SK-N-SH (cell line): ENCODE data around the gene TRAPPC3. TPM values are rescaled to one million over a fixed set of nuclear protein-coding genes. Genes with fewer than 3 reads are reported as not detected.

Experiments used
- CTCF ChIA-PET: fragments of 300-600, 350-600 bp; formaldehyde crosslinking; extraction: SDS; loops from one replicate; lab custom pipeline; 2021; lab: Yijun Ruan, JAX
- POLR2A ChIA-PET: fragments of 350-600 bp; sonication (Branson Sonifier 250); formaldehyde crosslinking; extraction: SDS; loops from one replicate; lab custom pipeline; 2020; ENCODE audit warnings: antibody characterized with exemption, inconsistent platforms; lab: Yijun Ruan, JAX
- DNase-seq: peaks from one replicate; pipeline ENCODE4 v3.0.0; 2012
- H2AFZ ChIP-seq: fragments of 200-600 bp; sonication (generic); 2 replicates; pipeline ENCODE4 v1.8.1; 2016; ENCODE audit warnings: antibody characterized with exemption, mild to moderate bottlenecking, low read depth
- H3F3A ChIP-seq: fragments of 200-600 bp; sonication (generic); replicated peaks from 2 replicates; pipeline ENCODE3; 2016; ENCODE audit warnings: antibody characterized with exemption, mild to moderate bottlenecking; ENCODE audit not compliant: insufficient read depth
- H3K27ac ChIP-seq, 2 experiments: fragments of 200-500 bp in 1 of 2; fragments of 200-600 bp in 1 of 2; sonication (Bioruptor generic) in 1 of 2; sonication (generic), shearing (Covaris generic) in 1 of 2; 2 replicates each; pipeline versions ENCODE4 v1.5.1 to v1.6.1; 2014 to 2016; ENCODE audit warnings: low read depth in 2 of 2, inconsistent platforms in 1 of 2, low read length in 1 of 2, mild to moderate bottlenecking in 1 of 2, mixed read lengths in 1 of 2
- H3K27me3 ChIP-seq: fragments of 200-600 bp; sonication (generic), shearing (Covaris generic); 2 replicates; pipeline ENCODE4 v1.6.1; 2016; ENCODE audit warnings: mixed run types; ENCODE audit not compliant: insufficient read depth
- H3K36me3 ChIP-seq, 2 experiments: fragments of 200-500 bp in 1 of 2; fragments of 200-600 bp in 1 of 2; sonication (Bioruptor generic) in 1 of 2; sonication (generic) in 1 of 2; replicated peaks in 1 of 2; 2 replicates each; pipeline versions ENCODE3 to v1.5.1; 2014 to 2016; ENCODE audit warnings: low read length in 1 of 2, mild to moderate bottlenecking in 1 of 2; ENCODE audit not compliant: insufficient read depth in 2 of 2, control insufficient read depth in 1 of 2
- H3K4me1 ChIP-seq, 2 experiments: fragments of 200-500 bp in 1 of 2; fragments of 200-600 bp in 1 of 2; sonication (Bioruptor generic) in 1 of 2; sonication (generic), shearing (Covaris generic) in 1 of 2; 2 replicates each; pipeline versions ENCODE4 v1.5.1 to v1.6.1; 2014 to 2016; ENCODE audit warnings: low read depth in 1 of 2, low read length in 1 of 2, mixed run types in 1 of 2; ENCODE audit not compliant: insufficient read depth in 2 of 2, control insufficient read depth in 1 of 2
- H3K4me2 ChIP-seq: fragments of 200-600 bp; sonication (generic), shearing (Covaris generic); 2 replicates; pipeline ENCODE4 v1.6.1; 2017; ENCODE audit warnings: mixed run types
- H3K4me3 ChIP-seq, 2 experiments: fragments of 200-500 bp in 1 of 2; fragments of 200-600 bp in 1 of 2; sonication (Bioruptor generic) in 1 of 2; sonication (generic), shearing (Covaris generic) in 1 of 2; 2 replicates each; pipeline versions ENCODE4 v1.5.1 to v1.8.1; 2014 to 2016; ENCODE audit warnings: low read depth in 2 of 2, inconsistent platforms in 1 of 2, low read length in 1 of 2, mild to moderate bottlenecking in 1 of 2, mixed read lengths in 1 of 2, moderate library complexity in 1 of 2
- H3K79me2 ChIP-seq: fragments of 200-600 bp; sonication (generic); 2 replicates; pipeline ENCODE4 v1.8.1; 2017; ENCODE audit warnings: mild to moderate bottlenecking; ENCODE audit not compliant: insufficient read depth
- H3K9ac ChIP-seq: fragments of 200-600 bp; sonication (generic); 2 replicates; pipeline ENCODE4 v1.6.1; 2017; ENCODE audit warnings: mixed run types
- H3K9me2 ChIP-seq: fragments of 200-600 bp; sonication (generic); 2 replicates; pipeline ENCODE4 v1.6.1; 2017; ENCODE audit warnings: mixed run types
- H3K9me3 ChIP-seq: fragments of 200-600 bp; sonication (generic); 2 replicates; pipeline ENCODE4 v1.6.1; 2017; ENCODE audit warnings: mixed run types, mild to moderate bottlenecking, moderate library complexity
- H4K20me1 ChIP-seq: fragments of 200-600 bp; sonication (generic); 2 replicates; pipeline ENCODE4 v1.6.1; 2017; ENCODE audit warnings: mild to moderate bottlenecking, mixed run types; ENCODE audit not compliant: insufficient read depth
- ELF1 ChIP-seq: IDR thresholded peaks from 2 replicates; pipeline ENCODE4 v1.4.0; 2012
- FOSL2 ChIP-seq: IDR thresholded peaks from 2 replicates; pipeline ENCODE4 v1.4.0; 2012; ENCODE audit warnings: low read depth, mild to moderate bottlenecking, moderate library complexity, borderline replicate concordance
- FOXJ3 ChIP-seq: sonication (generic); formaldehyde crosslinking; IDR thresholded peaks from 2 replicates; pipeline ENCODE4 v1.5.1; 2020; ENCODE audit warnings: mild to moderate bottlenecking, missing genetic modification reagents
- JUND ChIP-seq: IDR thresholded peaks from 2 replicates; pipeline ENCODE4 v1.4.0; 2012
- MEF2A ChIP-seq: IDR thresholded peaks from 2 replicates; pipeline ENCODE4 v1.4.0; 2012; ENCODE audit warnings: low read depth, borderline replicate concordance
- MXI1 ChIP-seq: IDR thresholded peaks from 2 replicates; pipeline ENCODE4 v1.6.1; 2012; ENCODE audit warnings: mild to moderate bottlenecking, low read depth, low read length, improper control_type of control experiment
- NFIC ChIP-seq: IDR thresholded peaks from 2 replicates; pipeline ENCODE4 v1.4.0; 2012; ENCODE audit warnings: borderline replicate concordance
- NRF1 ChIP-seq: IDR thresholded peaks from 2 replicates; pipeline ENCODE4 v1.6.1; 2012; ENCODE audit warnings: low read depth, mild to moderate bottlenecking, low read length
- POLR2AphosphoS5 ChIP-seq: IDR thresholded peaks from 2 replicates; pipeline ENCODE4 v1.6.1; 2012; ENCODE audit warnings: low read depth, low read length
- RAD21 ChIP-seq: IDR thresholded peaks from 2 replicates; pipeline ENCODE4 v1.6.1; 2012; ENCODE audit warnings: mild to moderate bottlenecking, low read length
- RFX5 ChIP-seq: IDR thresholded peaks from 2 replicates; pipeline ENCODE4 v1.6.1; 2012; ENCODE audit warnings: mild to moderate bottlenecking, improper control_type of control experiment, low read length
- RXRA ChIP-seq: IDR thresholded peaks from 2 replicates; pipeline ENCODE4 v1.4.0; 2012; ENCODE audit warnings: low read depth, mild to moderate bottlenecking, borderline replicate concordance
- SIN3A ChIP-seq: IDR thresholded peaks from 2 replicates; pipeline ENCODE4 v1.6.1; 2012; ENCODE audit warnings: low read depth, mild to moderate bottlenecking, low read length, moderate library complexity, borderline replicate concordance
- TCF12 ChIP-seq: IDR thresholded peaks from 2 replicates; pipeline ENCODE4 v1.4.0; 2012
- TEAD4 ChIP-seq: IDR thresholded peaks from 2 replicates; pipeline ENCODE4 v1.4.0; 2012; ENCODE audit warnings: mild to moderate bottlenecking, borderline replicate concordance; ENCODE audit not compliant: insufficient read depth
- ZBTB33 ChIP-seq: IDR thresholded peaks from 2 replicates; pipeline ENCODE4 v1.4.0; 2012; ENCODE audit warnings: low read depth, borderline replicate concordance
- WGBS: methylation state at CpG from one replicate; pipeline ENCODE4 v1.1.6; 2017; ENCODE audit warnings: low lambda C conversion rate; 5-methylcytosine and 5-hydroxymethylcytosine counted together
- polyA plus RNA-seq, 3 experiments: library from polyadenylated mRNA; depleted of rRNA; stranded (reverse); fragments of >200 nt; gene quantifications; 2 replicates each; pipeline ENCODE4 v1.2.3, GENCODE V29; 2012
- TF ChIP-seq, protein P1 (sequence below): IDR thresholded peaks from 2 replicates; pipeline ENCODE4 v1.4.0; 2012; ENCODE audit warnings: low read depth
- TF ChIP-seq, protein P2 (sequence below): IDR thresholded peaks from 2 replicates; pipeline ENCODE4; 2012
- TF ChIP-seq, protein P3 (sequence below): fragments of 150-350 bp; IDR thresholded peaks from 2 replicates; pipeline ENCODE4 v1.6.1; 2016; ENCODE audit warnings: mild to moderate bottlenecking, low read depth, low read length

The TRAPPC3 gene
- polyA plus RNA-seq, 1 of the 3 experiments (the other 2 are of a cell fraction): 149 TPM

DNA sequence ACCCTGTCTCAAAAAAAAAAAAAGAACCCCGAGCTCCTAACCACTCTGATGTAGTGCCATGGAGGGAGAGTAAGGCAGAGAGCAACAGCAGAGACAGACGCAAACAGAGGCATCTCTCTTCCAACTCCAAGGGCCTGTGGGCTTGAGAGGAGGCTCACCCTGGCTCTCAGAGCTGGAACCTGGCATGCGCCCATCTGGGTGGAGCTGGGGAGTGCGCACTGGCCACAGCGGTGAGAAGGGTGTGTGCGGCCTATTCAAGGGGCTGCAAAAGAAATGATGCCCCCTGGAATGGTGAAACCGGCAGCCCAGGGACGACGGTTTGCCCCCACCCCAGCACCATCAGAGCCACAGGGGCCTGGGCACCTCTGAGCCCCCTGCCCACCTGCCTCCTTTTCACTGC, 41.9 kb downstream of the TRAPPC3 start:
- Histone ChIP-seq H3K27me3 (no peaks in the 10 kb centered on the region), H4K20me1 (no peaks in the 10 kb centered on the region), H3K9me2 (no peaks in the 10 kb centered on the region), H3K36me3 (no peaks in the 10 kb centered on the region), H3K9ac (no peak overlapping the region), H3F3A (peaks cover 2% of the 10 kb centered on the region), H3K79me2 (no peaks in the 10 kb centered on the region), H3K27ac (no peak overlapping the region), H3K4me2 (no peak overlapping the region), H2AFZ (no peak overlapping the region), H3K4me1 (peaks cover 6 to 13% of the 10 kb centered on the region in 2 experiments; a peak in 3 of 4 replicates), H3K4me3 (no peak overlapping the region)
- POLR2A ChIA-PET: interaction anchor here (0.7 kb wide), 1 partner anchor 11 kb away, joined by 4 read pairs; no protein-coding TSS in a partner anchor
- CTCF ChIA-PET: interaction anchor here (0.9 to 32.6 kb wide), 3 partner anchors 7 to 41 kb away, joined by 4 to 700 read pairs (median 6); partner anchors contain the start of gene TRAPPC3
- WGBS: 89% methylated on average over 3 of the region's 9 CpGs
- DNase-seq: no peak
- no peak for TF ChIP-seq MXI1
- TF ChIP-seq RFX5: no peak
- no peak for TF ChIP-seq TCF12
- no peak for TF ChIP-seq FOXJ3 (CRISPR knock-in tag)
- TF ChIP-seq, protein P1, sequence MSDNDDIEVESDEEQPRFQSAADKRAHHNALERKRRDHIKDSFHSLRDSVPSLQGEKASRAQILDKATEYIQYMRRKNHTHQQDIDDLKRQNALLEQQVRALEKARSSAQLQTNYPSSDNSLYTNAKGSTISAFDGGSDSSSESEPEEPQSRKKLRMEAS: no peak
- TF ChIP-seq, protein P2, sequence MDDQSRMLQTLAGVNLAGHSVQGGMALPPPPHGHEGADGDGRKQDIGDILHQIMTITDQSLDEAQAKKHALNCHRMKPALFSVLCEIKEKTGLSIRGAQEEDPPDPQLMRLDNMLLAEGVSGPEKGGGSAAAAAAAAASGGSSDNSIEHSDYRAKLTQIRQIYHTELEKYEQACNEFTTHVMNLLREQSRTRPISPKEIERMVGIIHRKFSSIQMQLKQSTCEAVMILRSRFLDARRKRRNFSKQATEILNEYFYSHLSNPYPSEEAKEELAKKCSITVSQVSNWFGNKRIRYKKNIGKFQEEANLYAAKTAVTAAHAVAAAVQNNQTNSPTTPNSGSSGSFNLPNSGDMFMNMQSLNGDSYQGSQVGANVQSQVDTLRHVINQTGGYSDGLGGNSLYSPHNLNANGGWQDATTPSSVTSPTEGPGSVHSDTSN: no peak
- TF ChIP-seq MEF2A: no peak
- TF ChIP-seq ELF1: no peak
- no peak for TF ChIP-seq TEAD4
- TF ChIP-seq, all 33 proteins: peak for 0
- H3K9me3 ChIP-seq: no peaks in the 10 kb centered on the region

- no peak overlapping the region for H3K27ac ChIP-seq
- H3K9ac ChIP-seq: no peak overlapping the region
- H2AFZ ChIP-seq: no peak overlapping the region
- H3F3A ChIP-seq: peaks cover 2% of the 10 kb centered on the region
- no peaks in the 10 kb centered on the region for H3K79me2 ChIP-seq
- no peaks in the 10 kb centered on the region for H4K20me1 ChIP-seq
- no peak overlapping the region for H3K4me3 ChIP-seq
- no peak overlapping the region for H3K4me2 ChIP-seq
- 52% methylated on average over 4 of the region's 5 CpGs for WGBS
- CTCF ChIA-PET: interaction anchor here (0.8 to 32.6 kb wide), 5 partner anchors 8 to 180 kb away, joined by 3 to 700 read pairs (median 5); partner anchors contain the start of gene TRAPPC3
- TF ChIP-seq MEF2A (no peak), ZBTB33 (no peak), FOSL2 (no peak), JUND (no peak), RXRA (no peak), POLR2AphosphoS5 (no peak), NFIC (no peak), ELF1 (no peak), RAD21 (no peak), NRF1 (no peak), SIN3A (no peak)
- TF ChIP-seq, protein P3, sequence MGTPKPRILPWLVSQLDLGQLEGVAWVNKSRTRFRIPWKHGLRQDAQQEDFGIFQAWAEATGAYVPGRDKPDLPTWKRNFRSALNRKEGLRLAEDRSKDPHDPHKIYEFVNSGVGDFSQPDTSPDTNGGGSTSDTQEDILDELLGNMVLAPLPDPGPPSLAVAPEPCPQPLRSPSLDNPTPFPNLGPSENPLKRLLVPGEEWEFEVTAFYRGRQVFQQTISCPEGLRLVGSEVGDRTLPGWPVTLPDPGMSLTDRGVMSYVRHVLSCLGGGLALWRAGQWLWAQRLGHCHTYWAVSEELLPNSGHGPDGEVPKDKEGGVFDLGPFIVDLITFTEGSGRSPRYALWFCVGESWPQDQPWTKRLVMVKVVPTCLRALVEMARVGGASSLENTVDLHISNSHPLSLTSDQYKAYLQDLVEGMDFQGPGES: no peak
- TF ChIP-seq, protein P1: no peak
- POLR2A ChIA-PET: no interaction called here
- no peaks in the 10 kb centered on the region for H3K9me3 ChIP-seq
- peaks cover 6 to 13% of the 10 kb centered on the region in 2 experiments; a peak in 3 of 4 replicates for H3K4me1 ChIP-seq
- no peaks in the 10 kb centered on the region for H3K36me3 ChIP-seq
- H3K27me3 ChIP-seq: no peaks in the 10 kb centered on the region
- H3K9me2 ChIP-seq: no peaks in the 10 kb centered on the region
- DNase-seq: no peak
These were observed 43.0 kb downstream of the TRAPPC3 start for GRCh38 chr1:36106269-36106668.
